ENCODE results near the gene DOCK1.
"Not testable (repeated sequence)": the region's sequence is repeated elsewhere in the genome, so short reads cannot be mapped to it uniquely, and the experiment has no call there.

The DOCK1 gene

DNA sequence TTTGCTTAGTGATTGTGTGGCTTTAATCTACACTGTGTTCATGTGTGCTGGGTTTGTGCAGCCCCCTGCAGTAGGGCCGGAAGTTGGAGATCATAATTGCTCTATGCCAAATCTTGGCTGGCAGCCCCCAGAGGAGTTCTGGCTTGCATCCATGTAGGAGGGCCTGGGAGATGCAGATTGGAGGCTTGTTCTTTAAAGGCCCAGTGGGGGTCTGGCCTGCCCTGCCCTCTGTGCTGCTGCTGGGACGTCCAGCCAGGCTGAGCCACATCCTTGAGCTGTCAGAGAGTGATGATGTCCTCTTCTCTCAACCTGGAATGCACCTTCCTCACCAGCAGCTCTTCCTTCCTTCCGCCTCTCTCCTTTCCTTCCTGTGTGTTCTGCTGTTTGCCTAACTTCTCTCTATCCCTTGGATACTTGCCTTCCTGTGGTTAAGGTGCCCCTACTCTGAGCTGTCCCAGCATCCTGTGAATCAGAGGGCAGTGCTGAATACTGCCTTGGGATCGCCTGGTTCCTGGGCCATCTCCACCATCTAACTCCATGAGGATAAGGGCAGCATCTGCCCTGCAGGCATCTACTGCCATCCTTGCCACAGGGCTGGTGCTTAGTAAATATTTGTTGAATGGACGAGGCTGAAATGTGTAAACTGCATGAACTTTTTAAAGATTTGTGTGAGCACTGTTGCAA, 30.2 kb downstream of the DOCK1 start:
- TF ChIP-seq, protein P1, sequence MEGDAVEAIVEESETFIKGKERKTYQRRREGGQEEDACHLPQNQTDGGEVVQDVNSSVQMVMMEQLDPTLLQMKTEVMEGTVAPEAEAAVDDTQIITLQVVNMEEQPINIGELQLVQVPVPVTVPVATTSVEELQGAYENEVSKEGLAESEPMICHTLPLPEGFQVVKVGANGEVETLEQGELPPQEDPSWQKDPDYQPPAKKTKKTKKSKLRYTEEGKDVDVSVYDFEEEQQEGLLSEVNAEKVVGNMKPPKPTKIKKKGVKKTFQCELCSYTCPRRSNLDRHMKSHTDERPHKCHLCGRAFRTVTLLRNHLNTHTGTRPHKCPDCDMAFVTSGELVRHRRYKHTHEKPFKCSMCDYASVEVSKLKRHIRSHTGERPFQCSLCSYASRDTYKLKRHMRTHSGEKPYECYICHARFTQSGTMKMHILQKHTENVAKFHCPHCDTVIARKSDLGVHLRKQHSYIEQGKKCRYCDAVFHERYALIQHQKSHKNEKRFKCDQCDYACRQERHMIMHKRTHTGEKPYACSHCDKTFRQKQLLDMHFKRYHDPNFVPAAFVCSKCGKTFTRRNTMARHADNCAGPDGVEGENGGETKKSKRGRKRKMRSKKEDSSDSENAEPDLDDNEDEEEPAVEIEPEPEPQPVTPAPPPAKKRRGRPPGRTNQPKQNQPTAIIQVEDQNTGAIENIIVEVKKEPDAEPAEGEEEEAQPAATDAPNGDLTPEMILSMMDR (IDR thresholded peaks at IDR 0.05; ENCODE audit: borderline replicate concordance, extremely low read depth, low read length, poor library complexity, severe bottlenecking): no peak
- TF ChIP-seq EZH2 (IDR thresholded peaks at IDR 0.05; ENCODE audit: borderline replicate concordance, low read depth, low read length, severe bottlenecking): no peak
- no peak overlapping the region for H3K4me2 ChIP-seq (ENCODE audit: insufficient read depth, low read length)
- no peak overlapping the region for H2AFZ ChIP-seq (ENCODE audit: low read depth, low read length)
- H3K4me3 ChIP-seq (ENCODE audit: low read depth in 1 of 2, low read length in 2 of 2): no peak overlapping the region
- H3K27me3 ChIP-seq (ENCODE audit: insufficient read depth, low read length, poor library complexity): no peaks in the 10 kb centered on the region
- ATAC-seq (ENCODE audit: insufficient read depth, low read depth) (no peak), DNase-seq (no peak)
- H3K79me2 ChIP-seq (ENCODE audit: insufficient read depth, low read length): no peaks in the 10 kb centered on the region
- H4K20me1 ChIP-seq (ENCODE audit: insufficient read depth, low read length): no peaks in the 10 kb centered on the region
- no peaks in the 10 kb centered on the region for H3K4me1 ChIP-seq (ENCODE audit: insufficient read depth, low read length)
- no peak overlapping the region for H3K27ac ChIP-seq (ENCODE audit: low read length)
- H3K36me3 ChIP-seq (ENCODE audit: insufficient read depth, low read length): no peaks in the 10 kb centered on the region
- H3K9ac ChIP-seq (ENCODE audit: low read depth, low read length): no peak overlapping the region
- no peaks in the 10 kb centered on the region for H3K9me3 ChIP-seq (ENCODE audit: insufficient read depth, low read length, severe bottlenecking)

DNA sequence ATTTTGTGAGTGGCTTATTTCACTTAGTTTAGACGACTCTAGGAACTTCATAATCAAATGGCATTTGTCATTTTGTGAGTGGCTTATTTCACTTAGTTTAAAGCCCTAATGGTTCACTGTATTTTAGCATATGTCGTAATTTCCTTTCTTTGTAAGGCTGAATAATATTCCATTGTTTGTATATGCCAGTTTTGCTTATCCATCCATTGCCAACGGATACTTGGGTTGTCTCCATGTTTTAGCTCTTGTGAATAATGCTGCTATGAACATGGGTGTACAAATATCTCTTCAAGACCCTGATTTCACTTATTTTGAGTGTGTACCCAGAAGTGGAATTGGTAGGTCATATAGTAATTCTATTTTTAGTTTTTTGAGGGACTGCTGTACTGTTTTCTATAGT, 31.8 kb downstream of the DOCK1 start:
- Histone ChIP-seq H3K27ac (ENCODE audit: low read length) (no peak overlapping the region), H3K27me3 (ENCODE audit: insufficient read depth, low read length, poor library complexity) (no peaks in the 10 kb centered on the region), H3K36me3 (ENCODE audit: insufficient read depth, low read length) (no peaks in the 10 kb centered on the region), H4K20me1 (ENCODE audit: insufficient read depth, low read length) (no peaks in the 10 kb centered on the region), H3K9me3 (ENCODE audit: insufficient read depth, low read length, severe bottlenecking) (no peaks in the 10 kb centered on the region), H2AFZ (ENCODE audit: low read depth, low read length) (no peak overlapping the region), H3K79me2 (ENCODE audit: insufficient read depth, low read length) (no peaks in the 10 kb centered on the region), H3K9ac (ENCODE audit: low read depth, low read length) (no peak overlapping the region), H3K4me2 (ENCODE audit: insufficient read depth, low read length) (no peak overlapping the region), H3K4me1 (ENCODE audit: insufficient read depth, low read length) (no peaks in the 10 kb centered on the region), H3K4me3 (ENCODE audit: low read depth in 1 of 2, low read length in 2 of 2) (no peak overlapping the region)
- ATAC-seq (ENCODE audit: insufficient read depth, low read depth) (no peak), DNase-seq (no peak)
- no peak for TF ChIP-seq EZH2 (IDR thresholded peaks at IDR 0.05; ENCODE audit: borderline replicate concordance, low read depth, low read length, severe bottlenecking)
- TF ChIP-seq, protein P1 (IDR thresholded peaks at IDR 0.05; ENCODE audit: borderline replicate concordance, extremely low read depth, low read length, poor library complexity, severe bottlenecking): no peak

DNA sequence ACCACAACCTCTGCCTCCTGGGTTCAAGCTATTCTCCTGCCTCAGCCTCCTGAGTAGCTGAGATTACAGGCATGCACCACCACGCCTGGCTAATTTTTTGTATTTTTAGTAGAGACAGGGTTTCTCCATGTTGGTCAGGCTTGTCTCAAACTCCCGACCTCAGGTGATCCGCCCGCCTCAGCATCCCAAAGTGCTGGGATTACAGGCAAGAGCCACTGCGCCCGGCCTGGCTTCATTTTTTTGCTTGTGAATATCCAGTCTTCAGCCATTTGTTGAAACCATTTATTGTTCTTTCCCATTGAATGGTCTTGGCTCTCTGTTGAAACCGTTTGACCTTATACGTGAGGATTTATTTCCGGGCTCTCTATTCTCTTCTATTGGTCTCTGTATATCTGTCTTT, 32.9 kb downstream of the DOCK1 start:
- H3K79me2 ChIP-seq (ENCODE audit: insufficient read depth, low read length); H2AFZ ChIP-seq (ENCODE audit: low read depth, low read length); ATAC-seq (ENCODE audit: insufficient read depth, low read depth): not testable (repeated sequence)

DNA sequence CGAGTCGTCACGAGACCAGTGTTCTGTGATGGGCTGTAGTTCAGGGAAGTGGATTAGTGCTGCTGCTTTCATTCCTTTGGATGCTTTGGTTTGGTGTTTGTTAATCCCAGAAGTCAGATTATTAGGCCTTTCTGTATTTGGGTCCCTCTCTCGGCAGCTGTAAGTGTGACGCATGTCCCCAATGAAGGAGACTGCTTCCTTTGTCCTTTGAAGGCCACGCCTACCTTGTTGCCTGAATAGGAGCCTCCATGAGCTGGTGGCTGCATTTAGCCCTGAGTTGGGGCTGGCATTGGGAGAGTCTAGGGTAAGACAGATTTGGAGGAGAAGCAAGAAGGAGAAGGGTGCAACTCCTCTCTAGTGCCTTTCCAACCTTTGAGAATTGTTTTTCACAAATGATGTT, 34.5 kb downstream of the DOCK1 start:
- DNase-seq (no peak), ATAC-seq (ENCODE audit: insufficient read depth, low read depth) (no peak)
- Histone ChIP-seq H3K36me3 (ENCODE audit: insufficient read depth, low read length) (no peaks in the 10 kb centered on the region), H3K79me2 (ENCODE audit: insufficient read depth, low read length) (no peaks in the 10 kb centered on the region), H3K9ac (ENCODE audit: low read depth, low read length) (no peak overlapping the region), H3K9me3 (ENCODE audit: insufficient read depth, low read length, severe bottlenecking) (no peaks in the 10 kb centered on the region), H3K27me3 (ENCODE audit: insufficient read depth, low read length, poor library complexity) (no peaks in the 10 kb centered on the region), H3K27ac (ENCODE audit: low read length) (no peak overlapping the region), H4K20me1 (ENCODE audit: insufficient read depth, low read length) (no peaks in the 10 kb centered on the region), H3K4me3 (ENCODE audit: low read depth in 1 of 2, low read length in 2 of 2) (no peak overlapping the region), H2AFZ (ENCODE audit: low read depth, low read length) (no peak overlapping the region), H3K4me2 (ENCODE audit: insufficient read depth, low read length) (no peak overlapping the region), H3K4me1 (ENCODE audit: insufficient read depth, low read length) (no peaks in the 10 kb centered on the region)
- TF ChIP-seq, protein P1 (IDR thresholded peaks at IDR 0.05; ENCODE audit: borderline replicate concordance, extremely low read depth, low read length, poor library complexity, severe bottlenecking): no peak
- no peak for TF ChIP-seq EZH2 (IDR thresholded peaks at IDR 0.05; ENCODE audit: borderline replicate concordance, low read depth, low read length, severe bottlenecking)

More for the DNA sequence above, 32.9 kb downstream of the DOCK1 start:
- not testable (repeated sequence) for H3K4me1 ChIP-seq (ENCODE audit: insufficient read depth, low read length); H4K20me1 ChIP-seq (ENCODE audit: insufficient read depth, low read length); DNase-seq; H3K4me2 ChIP-seq (ENCODE audit: insufficient read depth, low read length); H3K27ac ChIP-seq (ENCODE audit: low read length); H3K9me3 ChIP-seq (ENCODE audit: insufficient read depth, low read length, severe bottlenecking); H3K9ac ChIP-seq (ENCODE audit: low read depth, low read length); H3K27me3 ChIP-seq (ENCODE audit: insufficient read depth, low read length, poor library complexity); H3K36me3 ChIP-seq (ENCODE audit: insufficient read depth, low read length); H3K4me3 ChIP-seq (ENCODE audit: low read depth in 1 of 2, low read length in 2 of 2)

Data from DND-41 (cell line).